ENCODE results near the gene SCFD2.

SCFD2 gene

GRCh38 chr4:52917817-52918216 lies 448.0 kb downstream of the SCFD2 start:
- DNase-seq (ENCODE audit: low read depth): no peak

GRCh38 chr4:52915730-52916300 lies 450.0 kb downstream of the SCFD2 start:
- no peak for DNase-seq (ENCODE audit: low read depth)

GRCh38 chr4:52915191-52915590 lies 450.7 kb downstream of the SCFD2 start:
- DNase-seq (ENCODE audit: low read depth): no peak

GRCh38 chr4:52914051-52914605 lies 451.7 kb downstream of the SCFD2 start:
- DNase-seq (ENCODE audit: low read depth): no peak

- DNase-seq (ENCODE audit: low read depth): no peak
Observed at GRCh38 chr4:52912608-52913007, 453.3 kb downstream of the SCFD2 start.

- peak; percentile 79 for DNase-seq (ENCODE audit: low read depth)
Observed at GRCh38 chr4:52911684-52912294, 454.1 kb downstream of the SCFD2 start.

- no peak for DNase-seq (ENCODE audit: low read depth)
Observed at GRCh38 chr4:52910115-52910514, 455.7 kb downstream of the SCFD2 start.

GRCh38 chr4:52907510-52907909 lies 458.4 kb downstream of the SCFD2 start:
- no peak for DNase-seq (ENCODE audit: low read depth)

- DNase-seq (ENCODE audit: low read depth): no peak
Observed at GRCh38 chr4:52904421-52904820, 461.4 kb downstream of the SCFD2 start.

GRCh38 chr4:52903273-52903672 lies 462.6 kb downstream of the SCFD2 start:
- no peak for DNase-seq (ENCODE audit: low read depth)

- no peak for DNase-seq (ENCODE audit: low read depth)
Observed at GRCh38 chr4:52894443-52894842, 471.4 kb downstream of the SCFD2 start.

GRCh38 chr4:52892880-52893279 lies 473.0 kb downstream of the SCFD2 start:
- DNase-seq (ENCODE audit: low read depth): no peak

GRCh38 chr4:52891743-52892142 lies 474.1 kb downstream of the SCFD2 start:
- no peak for DNase-seq (ENCODE audit: low read depth)

GRCh38 chr4:52890521-52890791 lies 475.4 kb downstream of the SCFD2 start:
- no peak for DNase-seq (ENCODE audit: low read depth)

- no peak for DNase-seq (ENCODE audit: low read depth)
Observed at GRCh38 chr4:52889778-52890520, 475.9 kb downstream of the SCFD2 start.

GRCh38 chr4:52889354-52889753 lies 476.5 kb downstream of the SCFD2 start:
- no peak for DNase-seq (ENCODE audit: low read depth)

- no peak for DNase-seq (ENCODE audit: low read depth)
Observed at GRCh38 chr4:52884994-52885393, 480.9 kb downstream of the SCFD2 start.

GRCh38 chr4:52883707-52884669 lies 481.9 kb downstream of the SCFD2 start:
- no peak for DNase-seq (ENCODE audit: low read depth)

- DNase-seq (ENCODE audit: low read depth): no peak
Observed at GRCh38 chr4:52883183-52883621, 482.7 kb downstream of the SCFD2 start.

GRCh38 chr4:52880994-52881393 lies 484.9 kb downstream of the SCFD2 start:
- no peak for DNase-seq (ENCODE audit: low read depth)

- DNase-seq (ENCODE audit: low read depth): no peak
Observed at GRCh38 chr4:52879471-52879870, 486.4 kb downstream of the SCFD2 start.

- no peak for DNase-seq (ENCODE audit: low read depth)
Observed at GRCh38 chr4:52877694-52878093, 488.2 kb downstream of the SCFD2 start.

All from CMK (cell line).